Muscle layer of colon (tissue), 2 donors: ENCODE data around the gene MYO18A.

Source experiments
- H3K27ac ChIP-seq: one replicate; pipeline ENCODE4 v1.7.0; 2013; ENCODE audit warnings: low read depth, mild to moderate bottlenecking, low read length, moderate library complexity
- H3K27me3 ChIP-seq, 2 donors: one replicate each; pipeline ENCODE4 v1.7.0; 2013; ENCODE audit warnings: low read length in 2 of 2, mild to moderate bottlenecking in 2 of 2; ENCODE audit not compliant: insufficient read depth in 2 of 2, control insufficient read depth in 1 of 2
- H3K36me3 ChIP-seq: one replicate; pipeline ENCODE4 v1.7.0; 2013; ENCODE audit warnings: mild to moderate bottlenecking, low read length; ENCODE audit not compliant: insufficient read depth
- H3K4me1 ChIP-seq: one replicate; pipeline ENCODE4 v1.7.0; 2013; ENCODE audit warnings: mild to moderate bottlenecking, low read length; ENCODE audit not compliant: insufficient read depth
- H3K4me3 ChIP-seq, 2 donors: one replicate each; pipeline ENCODE4 v1.7.0; 2013; ENCODE audit warnings: low read length in 2 of 2, low read depth in 1 of 2, mild to moderate bottlenecking in 1 of 2, moderate library complexity in 1 of 2
- H3K9ac ChIP-seq: one replicate; pipeline ENCODE4 v1.7.0; 2013; ENCODE audit warnings: low read length
- H3K9me3 ChIP-seq: one replicate; pipeline ENCODE4 v1.7.0; 2013; ENCODE audit warnings: mild to moderate bottlenecking, low read length
- donor health status: abdominal sarcoma.
- donor health status: Adenocarcinoma of cecum.

MYO18A gene

GRCh38 chr17:29162909-29163341, 17.3 kb downstream of the MYO18A start:
- H3K27ac ChIP-seq = no peak overlapping the region

DNA sequence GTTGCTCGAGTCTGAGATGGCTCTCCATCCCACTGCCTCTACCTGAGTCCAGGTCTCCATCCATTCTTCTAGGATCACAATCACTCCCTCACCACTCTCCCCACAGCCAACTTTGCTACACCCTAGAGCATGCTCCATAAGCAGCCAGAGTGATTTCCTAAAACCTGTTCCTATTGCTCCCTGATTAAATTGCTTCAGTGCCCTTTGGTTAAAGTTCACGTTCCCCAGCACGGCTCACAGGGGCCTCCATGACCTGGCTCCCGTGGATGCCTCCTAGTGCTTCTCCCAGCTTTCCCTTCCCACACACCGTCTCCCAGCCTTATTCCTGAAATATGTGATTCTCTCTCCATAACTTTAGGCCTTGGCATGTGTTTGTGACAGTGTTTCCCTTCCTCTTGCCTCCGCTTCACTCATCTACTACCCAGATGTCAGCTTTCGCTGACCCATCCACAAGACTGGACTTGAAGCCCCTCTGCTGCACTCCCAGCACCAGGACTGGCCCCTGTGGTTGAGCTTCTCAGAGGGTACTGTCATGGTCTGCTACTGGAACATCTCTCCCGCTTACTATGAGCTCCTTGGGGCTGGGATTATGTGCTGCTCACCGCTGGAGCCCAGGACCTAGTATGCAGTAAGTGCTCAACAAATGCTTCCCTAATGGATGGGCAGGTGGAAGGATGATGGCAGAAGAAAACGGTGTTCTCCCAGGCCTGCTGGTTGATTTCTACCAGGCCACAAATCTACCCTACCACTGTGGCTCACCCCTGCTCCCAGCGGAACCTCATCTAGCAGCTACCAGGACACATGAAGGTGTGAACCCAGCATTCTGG, 17.9 kb downstream of the MYO18A start:
- Histone ChIP-seq H3K27ac (no peak overlapping the region), H3K27me3 (no peaks in the 10 kb centered on the region), H3K4me3 (no peak overlapping the region), H3K9ac (no peak overlapping the region), H3K4me1 (peaks cover 15% of the 10 kb centered on the region), H3K9me3 (no peaks in the 10 kb centered on the region), H3K36me3 (peaks cover 28% of the 10 kb centered on the region)

More at GRCh38 chr17:29162909-29163341, 17.3 kb downstream of the MYO18A start:
- H3K27me3 ChIP-seq = no peaks in the 10 kb centered on the region
- H3K9ac ChIP-seq = no peak overlapping the region
- peaks cover 28% of the 10 kb centered on the region for H3K36me3 ChIP-seq
- no peaks in the 10 kb centered on the region for H3K9me3 ChIP-seq
- H3K4me3 ChIP-seq = no peak overlapping the region
- peaks cover 15% of the 10 kb centered on the region for H3K4me1 ChIP-seq

GRCh38 chr17:29160253-29160652, 19.9 kb downstream of the MYO18A start:
- H3K27me3 ChIP-seq = no peaks in the 10 kb centered on the region
- H3K9me3 ChIP-seq = no peaks in the 10 kb centered on the region
- H3K4me3 ChIP-seq = no peak overlapping the region
- no peak overlapping the region for H3K9ac ChIP-seq
- peaks cover 29% of the 10 kb centered on the region for H3K4me1 ChIP-seq
- H3K36me3 ChIP-seq = peaks cover 21% of the 10 kb centered on the region
- H3K27ac ChIP-seq = no peak overlapping the region

- H3K27me3 ChIP-seq = no peaks in the 10 kb centered on the region
- H3K9me3 ChIP-seq = no peaks in the 10 kb centered on the region
- H3K27ac ChIP-seq = no peak overlapping the region
- peaks cover 16% of the 10 kb centered on the region for H3K36me3 ChIP-seq
- no peak overlapping the region for H3K9ac ChIP-seq
- no peak overlapping the region for H3K4me3 ChIP-seq
- peaks cover 30% of the 10 kb centered on the region for H3K4me1 ChIP-seq
These were observed 20.8 kb downstream of the MYO18A start for GRCh38 chr17:29159306-29159860.

- H3K4me1 ChIP-seq = peaks cover 30% of the 10 kb centered on the region
- no peaks in the 10 kb centered on the region for H3K27me3 ChIP-seq
- no peak overlapping the region for H3K27ac ChIP-seq
- peaks cover 16% of the 10 kb centered on the region for H3K36me3 ChIP-seq
- H3K9me3 ChIP-seq = no peaks in the 10 kb centered on the region
- no peak overlapping the region for H3K4me3 ChIP-seq
- H3K9ac ChIP-seq = no peak overlapping the region
These were observed 21.5 kb downstream of the MYO18A start for GRCh38 chr17:29158488-29159275.

- H3K4me3 ChIP-seq = no peak overlapping the region
- H3K27me3 ChIP-seq = no peaks in the 10 kb centered on the region
- H3K27ac ChIP-seq = no peak overlapping the region
- H3K9me3 ChIP-seq = no peaks in the 10 kb centered on the region
- peaks cover 30% of the 10 kb centered on the region for H3K4me1 ChIP-seq
- H3K36me3 ChIP-seq = peaks cover 12% of the 10 kb centered on the region
- H3K9ac ChIP-seq = no peak overlapping the region
These were observed 22.1 kb downstream of the MYO18A start for GRCh38 chr17:29158096-29158487.

DNA sequence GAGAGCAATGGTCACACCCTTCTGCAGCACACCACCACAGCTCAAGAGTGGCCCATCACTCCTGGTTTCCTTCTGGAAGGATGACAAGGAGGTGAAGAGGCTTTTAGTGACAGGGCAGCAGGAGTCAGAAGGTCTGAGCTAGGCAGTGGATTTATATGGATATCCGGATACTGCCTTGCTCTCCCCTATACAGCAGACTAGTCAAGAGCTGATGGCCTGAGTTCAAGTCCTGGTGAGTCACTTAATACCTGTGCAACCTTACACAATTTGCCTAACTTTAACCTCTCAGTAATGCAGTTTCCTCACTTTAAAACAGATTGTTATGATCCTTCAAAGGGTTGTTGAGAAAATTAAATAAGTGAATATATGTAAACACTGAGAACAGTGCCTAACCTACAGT, 22.9 kb downstream of the MYO18A start:
- Histone ChIP-seq H3K27ac (no peak overlapping the region), H3K4me3 (no peak overlapping the region), H3K4me1 (peaks cover 30% of the 10 kb centered on the region), H3K9me3 (no peaks in the 10 kb centered on the region), H3K9ac (no peak overlapping the region), H3K27me3 (no peaks in the 10 kb centered on the region), H3K36me3 (peaks cover 4% of the 10 kb centered on the region)

GRCh38 chr17:29156781-29157180, 23.4 kb downstream of the MYO18A start:
- peaks cover 4% of the 10 kb centered on the region for H3K36me3 ChIP-seq
- no peak overlapping the region for H3K4me3 ChIP-seq
- H3K4me1 ChIP-seq = peaks cover 30% of the 10 kb centered on the region
- H3K9me3 ChIP-seq = no peaks in the 10 kb centered on the region
- no peak overlapping the region for H3K27ac ChIP-seq
- no peak overlapping the region for H3K9ac ChIP-seq
- no peaks in the 10 kb centered on the region for H3K27me3 ChIP-seq

- H3K27ac ChIP-seq = no peak overlapping the region
- H3K9me3 ChIP-seq = no peaks in the 10 kb centered on the region
- H3K36me3 ChIP-seq = peaks cover 4% of the 10 kb centered on the region
- H3K27me3 ChIP-seq = no peaks in the 10 kb centered on the region
- H3K4me3 ChIP-seq = no peak overlapping the region
- no peak overlapping the region for H3K9ac ChIP-seq
- H3K4me1 ChIP-seq = peaks cover 30% of the 10 kb centered on the region
These were observed 24.2 kb downstream of the MYO18A start for GRCh38 chr17:29155966-29156338.

GRCh38 chr17:29155227-29155965, 24.8 kb downstream of the MYO18A start:
- Histone ChIP-seq H3K9ac (no peak overlapping the region), H3K36me3 (peaks cover 4% of the 10 kb centered on the region), H3K27me3 (no peaks in the 10 kb centered on the region), H3K9me3 (no peaks in the 10 kb centered on the region), H3K27ac (no peak overlapping the region), H3K4me1 (peaks cover 30% of the 10 kb centered on the region), H3K4me3 (no peak overlapping the region)
